Ascending aorta (tissue), 2 donors: ENCODE data around the gene KPNA4. TPM values are rescaled to one million over a fixed set of nuclear protein-coding genes. Genes with fewer than 3 reads are reported as not detected.

ENCODE experiments used
- DNase-seq, 2 donors: peaks; one replicate each; pipeline ENCODE4 v3.0.0-alpha.2; 2019; ENCODE audit warnings: low spot score in 2 of 2
- H3K27ac ChIP-seq, 2 donors: fragments of 200-600 bp; sonication (generic); one replicate each; pipeline ENCODE4 v1.5.1; 2016 to 2017; ENCODE audit warnings: mild to moderate bottlenecking in 1 of 2
- H3K27me3 ChIP-seq: fragments of 200-600 bp; sonication (generic); one replicate; pipeline ENCODE4 v1.5.1; 2017
- H3K36me3 ChIP-seq, 2 donors: fragments of 200-600 bp; sonication (generic); one replicate each; pipeline ENCODE4 v1.5.1; 2016
- H3K4me1 ChIP-seq, 2 donors: fragments of 200-600 bp; sonication (generic); one replicate each; pipeline ENCODE4 v1.5.1; 2016 to 2017; ENCODE audit warnings: mild to moderate bottlenecking in 1 of 2
- H3K4me3 ChIP-seq, 2 donors: fragments of 200-600 bp; sonication (generic); one replicate each; pipeline ENCODE4 v1.5.1; 2016 to 2017; ENCODE audit warnings: mild to moderate bottlenecking in 1 of 2
- H3K9me3 ChIP-seq, 2 donors: fragments of 200-600 bp; sonication (generic); one replicate each; pipeline ENCODE4 v1.5.1; 2016
- CTCF ChIP-seq, 3 experiments: fragments of 200-600 bp in 2 of 3; fragments of 450-650 bp in 1 of 3; sonication (generic) in 2 of 3; IDR thresholded peaks; one replicate each; pipeline ENCODE4 v1.5.1; 2016 to 2019; ENCODE audit warnings: antibody characterized with exemption in 3 of 3, mild to moderate bottlenecking in 1 of 3, moderate library complexity in 1 of 3
- intact Hi-C: fragments of 100-400 bp; cut with DNase I; formaldehyde crosslinking; loops from one replicate; pipeline ENCODE4 v1.15.1; 2023
- total RNA-seq: library from RNA; depleted of rRNA; stranded (reverse); fragments of >200 nt; gene quantifications from one replicate; pipeline ENCODE4 v1.1.0, GENCODE V29; 2016

Gene KPNA4
- total RNA-seq, 1 donor from 2014 or later = 17.6 TPM

GRCh38 chr3:160475884-160476283 lies 89.5 kb downstream of the KPNA4 start:
- Histone ChIP-seq H3K36me3 (no peaks in the 10 kb centered on the region), H3K27ac (no peak overlapping the region), H3K27me3 (no peaks in the 10 kb centered on the region), H3K9me3 (no peaks in the 10 kb centered on the region), H3K4me3 (no peak overlapping the region), H3K4me1 (no peaks in the 10 kb centered on the region)
- intact Hi-C loops = no loop called here
- no peak for DNase-seq
- no peak for TF ChIP-seq CTCF (IDR thresholded peaks at IDR 0.05)

- no peak for TF ChIP-seq CTCF (IDR thresholded peaks at IDR 0.05)
- no peak for DNase-seq
- no peaks in the 10 kb centered on the region for H3K27me3 ChIP-seq
- no peaks in the 10 kb centered on the region for H3K4me1 ChIP-seq
- intact Hi-C loops = no loop called here
- no peaks in the 10 kb centered on the region for H3K9me3 ChIP-seq
- no peak overlapping the region for H3K4me3 ChIP-seq
- no peak overlapping the region for H3K27ac ChIP-seq
- H3K36me3 ChIP-seq = no peaks in the 10 kb centered on the region
Measured at GRCh38 chr3:160475153-160475552, 90.2 kb downstream of the KPNA4 start.

GRCh38 chr3:160474416-160474838 lies 90.9 kb downstream of the KPNA4 start:
- H3K27me3 ChIP-seq = no peaks in the 10 kb centered on the region
- DNase-seq = no peak

GRCh38 chr3:160473978-160474377 lies 91.4 kb downstream of the KPNA4 start:
- Histone ChIP-seq H3K27me3 (no peaks in the 10 kb centered on the region), H3K36me3 (no peaks in the 10 kb centered on the region)
- no peak for TF ChIP-seq CTCF (IDR thresholded peaks at IDR 0.05)

More at GRCh38 chr3:160474416-160474838, 90.9 kb downstream of the KPNA4 start:
- H3K4me3 ChIP-seq = no peak overlapping the region
- no peak overlapping the region for H3K27ac ChIP-seq
- intact Hi-C loops = no loop called here
- H3K36me3 ChIP-seq = no peaks in the 10 kb centered on the region
- TF ChIP-seq CTCF (IDR thresholded peaks at IDR 0.05) = no peak
- no peaks in the 10 kb centered on the region for H3K4me1 ChIP-seq
- H3K9me3 ChIP-seq = no peaks in the 10 kb centered on the region

GRCh38 chr3:160473221-160473620 lies 92.2 kb downstream of the KPNA4 start:
- Histone ChIP-seq H3K36me3 (no peaks in the 10 kb centered on the region), H3K27ac (no peak overlapping the region), H3K4me3 (no peak overlapping the region), H3K4me1 (no peaks in the 10 kb centered on the region), H3K9me3 (no peaks in the 10 kb centered on the region), H3K27me3 (no peaks in the 10 kb centered on the region)
- intact Hi-C loops = no loop called here
- TF ChIP-seq CTCF (IDR thresholded peaks at IDR 0.05) = no peak
- no peak for DNase-seq

More at GRCh38 chr3:160473978-160474377, 91.4 kb downstream of the KPNA4 start:
- Histone ChIP-seq H3K27ac (no peak overlapping the region), H3K4me3 (no peak overlapping the region), H3K9me3 (no peaks in the 10 kb centered on the region), H3K4me1 (no peaks in the 10 kb centered on the region)
- intact Hi-C loops = no loop called here
- no peak for DNase-seq

GRCh38 chr3:160472344-160472743 lies 93.0 kb downstream of the KPNA4 start:
- Histone ChIP-seq H3K36me3 (no peaks in the 10 kb centered on the region), H3K4me3 (no peak overlapping the region), H3K9me3 (no peaks in the 10 kb centered on the region), H3K4me1 (no peaks in the 10 kb centered on the region), H3K27ac (no peak overlapping the region), H3K27me3 (no peaks in the 10 kb centered on the region)
- TF ChIP-seq CTCF (IDR thresholded peaks at IDR 0.05) = no peak
- intact Hi-C loops = no loop called here
- DNase-seq = no peak
